Liver (tissue), 9 donors: ENCODE data around the gene CADM2. TPM values are rescaled to one million over a fixed set of nuclear protein-coding genes. Genes with fewer than 3 reads are reported as not detected.

Experiments
- DNase-seq: peaks from one replicate; pipeline ENCODE4 v3.0.0-alpha.2; 2017; ENCODE audit warnings: low spot score
- H3K27ac ChIP-seq, 2 donors: one replicate each; pipeline ENCODE4 v1.7.0; 2013; ENCODE audit warnings: inconsistent platforms in 2 of 2, low read length in 2 of 2, control low read depth in 1 of 2, low read depth in 1 of 2, mild to moderate bottlenecking in 1 of 2
- H3K27me3 ChIP-seq, 4 donors: one replicate each; pipeline versions ENCODE4 v1.6.1 to v1.7.0; 2013; ENCODE audit warnings: low read length in 3 of 4, inconsistent platforms in 1 of 4, mild to moderate bottlenecking in 1 of 4, moderate library complexity in 1 of 4; ENCODE audit not compliant: control insufficient read depth in 4 of 4, insufficient read depth in 4 of 4
- H3K36me3 ChIP-seq, 4 donors: one replicate each; pipeline versions ENCODE4 v1.6.1 to v1.7.0; 2013; ENCODE audit warnings: low read length in 3 of 4, mild to moderate bottlenecking in 3 of 4, low read depth in 1 of 4, moderate library complexity in 1 of 4; ENCODE audit not compliant: control insufficient read depth in 4 of 4, insufficient read depth in 3 of 4
- H3K4me1 ChIP-seq, 4 donors: one replicate each; pipeline versions ENCODE4 v1.6.1 to v1.7.0; 2013; ENCODE audit warnings: low read length in 3 of 4, mild to moderate bottlenecking in 3 of 4, moderate library complexity in 1 of 4; ENCODE audit not compliant: control insufficient read depth in 4 of 4, insufficient read depth in 4 of 4
- H3K4me3 ChIP-seq, 3 donors: one replicate each; pipeline versions ENCODE4 v1.6.1 to v1.7.0; 2013; ENCODE audit warnings: low read length in 3 of 3, control low read depth in 1 of 3, low read depth in 1 of 3, mild to moderate bottlenecking in 1 of 3
- H3K9ac ChIP-seq, 2 donors: one replicate each; pipeline ENCODE4 v1.7.0; 2013; ENCODE audit warnings: low read length in 2 of 2, mild to moderate bottlenecking in 2 of 2, moderate library complexity in 2 of 2, control low read depth in 1 of 2, low read depth in 1 of 2
- H3K9me3 ChIP-seq, 4 donors: one replicate each; pipeline versions ENCODE4 v1.6.1 to v1.7.0; 2013; ENCODE audit warnings: low read length in 3 of 4; ENCODE audit not compliant: control insufficient read depth in 4 of 4
- ATF3 ChIP-seq: IDR thresholded peaks from 2 replicates; pipeline ENCODE4 v1.6.1; 2016; ENCODE audit warnings: antibody characterized with exemption
- CTCF ChIP-seq: fragments of 150-350 bp; IDR thresholded peaks from 2 replicates; pipeline ENCODE4 v1.5.1; 2017; ENCODE audit warnings: improper control_type of control experiment, low read depth, low read length; ENCODE audit not compliant: missing input control
- EGR1 ChIP-seq, 2 donors: IDR thresholded peaks; 2 replicates each; pipeline ENCODE4 v1.6.1; 2016 to 2018; ENCODE audit warnings: antibody characterized with exemption in 2 of 2, low read depth in 2 of 2
- FOXA1 ChIP-seq: IDR thresholded peaks from 2 replicates; pipeline ENCODE4 v1.6.1; 2016; ENCODE audit warnings: antibody characterized with exemption
- FOXA2 ChIP-seq: IDR thresholded peaks from 2 replicates; pipeline ENCODE4 v1.6.1; 2016; ENCODE audit warnings: antibody characterized with exemption
- GABPA ChIP-seq, 2 donors: IDR thresholded peaks in 1 of 2; conservative IDR thresholded peaks in 1 of 2; 2 replicates each; pipeline ENCODE4 v1.6.1; 2016; ENCODE audit warnings: antibody characterized with exemption in 2 of 2, mild to moderate bottlenecking in 1 of 2, moderate library complexity in 1 of 2
- HNF4G ChIP-seq: IDR thresholded peaks from 2 replicates; pipeline ENCODE4 v1.6.1; 2016; ENCODE audit warnings: antibody characterized with exemption
- JUND ChIP-seq, 2 donors: IDR thresholded peaks; 2 replicates each; pipeline ENCODE4 v1.6.1; 2016; ENCODE audit warnings: antibody characterized with exemption in 2 of 2
- MAX ChIP-seq: IDR thresholded peaks from 2 replicates; pipeline ENCODE4 v1.6.1; 2016; ENCODE audit warnings: antibody characterized with exemption
- RAD21 ChIP-seq, 2 donors: IDR thresholded peaks; 2 replicates each; pipeline ENCODE4 v1.6.1; 2016; ENCODE audit warnings: antibody characterized with exemption in 2 of 2, mild to moderate bottlenecking in 2 of 2
- REST ChIP-seq: IDR thresholded peaks from 2 replicates; pipeline ENCODE4 v1.6.1; 2016; ENCODE audit warnings: antibody characterized with exemption, mild to moderate bottlenecking
- RXRA ChIP-seq, 2 donors: IDR thresholded peaks; 2 replicates each; pipeline ENCODE4 v1.6.1; 2017 to 2018; ENCODE audit warnings: antibody characterized with exemption in 2 of 2, mild to moderate bottlenecking in 1 of 2
- SP1 ChIP-seq: IDR thresholded peaks from 2 replicates; pipeline ENCODE4 v1.6.1; 2018; ENCODE audit warnings: antibody characterized with exemption, mild to moderate bottlenecking
- TAF1 ChIP-seq: conservative IDR thresholded peaks from 2 replicates; pipeline ENCODE4 v1.6.1; 2016; ENCODE audit warnings: antibody characterized with exemption, mild to moderate bottlenecking
- YY1 ChIP-seq: IDR thresholded peaks from 2 replicates; pipeline ENCODE4 v1.6.1; 2016; ENCODE audit warnings: antibody characterized with exemption, mild to moderate bottlenecking
- ZBTB33 ChIP-seq: IDR thresholded peaks from 2 replicates; pipeline ENCODE4 v1.6.1; 2016; ENCODE audit warnings: antibody characterized with exemption
- WGBS: extraction: QIAGEN DNeasy Blood & Tissue Kit; methylation state at CpG from one replicate; pipeline ENCODE4 v1.1.7; 2013; 5-methylcytosine and 5-hydroxymethylcytosine counted together
- polyA plus RNA-seq, 2 donors: library from polyadenylated mRNA; stranded (reverse) in 1 of 2; unstranded in 1 of 2; fragments of 200-250 nt in 1 of 2; fragments of >200 nt in 1 of 2; fragmentation: Nextera tagmentation in 1 of 2; extraction: Ambion mirVana in 1 of 2; gene quantifications; one replicate each; pipeline versions ENCODE4 v1.2.1 to v1.2.3, GENCODE V29; 2013 to 2015
- total RNA-seq, 2 donors: library from RNA; depleted of rRNA; stranded (reverse); fragments of >200 nt; gene quantifications; one replicate each; pipeline ENCODE4 v1.2.3, GENCODE V29; 2014
- donor health status: healthy.
- donor health status: healthy.
- donor health status: healthy.
- donor health status: healthy.
- donor health status: healthy.

CADM2 gene
- total and polyA plus RNA-seq, 4 donors: 0.35 to 0.92 (median 0.51) TPM

- TF ChIP-seq REST (no peak), FOXA2 (no peak), YY1 (no peak), TAF1 (no peak), FOXA1 (no peak), SP1 (no peak), RXRA (IDR thresholded peaks at IDR 0.05) (no peak), JUND (IDR thresholded peaks at IDR 0.05) (no peak), MAX (no peak), HNF4G (no peak)
Observed at GRCh38 chr3:85394424-85394823, 435.6 kb downstream of the CADM2 start (continued).

GRCh38 chr3:85397434-85397833 is 438.6 kb downstream of the CADM2 start:
- no peaks in the 10 kb centered on the region for H3K27me3 ChIP-seq
- H3K9me3 ChIP-seq: no peaks in the 10 kb centered on the region
- H3K36me3 ChIP-seq: no peaks in the 10 kb centered on the region
- WGBS: 76% methylated on average over 2 of the region's 2 CpGs
- H3K27ac ChIP-seq: no peak overlapping the region
- TF ChIP-seq ZBTB33 (no peak), YY1 (no peak), HNF4G (no peak), SP1 (no peak), GABPA (IDR thresholded peaks at IDR 0.05 in 1 of 2, conservative IDR thresholded peaks at IDR 0.05 in 1 of 2) (no peak), EGR1 (IDR thresholded peaks at IDR 0.05; ENCODE audit: low read depth in 2 of 2) (no peak), RAD21 (IDR thresholded peaks at IDR 0.05) (no peak), CTCF (no peak), MAX (no peak), TAF1 (no peak), ATF3 (no peak), JUND (IDR thresholded peaks at IDR 0.05) (no peak)
- H3K4me3 ChIP-seq: no peak overlapping the region
- DNase-seq: no peak
- H3K9ac ChIP-seq: no peak overlapping the region
- H3K4me1 ChIP-seq: no peaks in the 10 kb centered on the region
